HepG2 (cell line): ENCODE measurements around the gene GRIP1. TPM values are rescaled to one million over a fixed set of nuclear protein-coding genes. Genes with fewer than 3 reads are reported as not detected.

Experiments
- IKZF1 ChIP-seq: fragments of 450-650 bp; IDR thresholded peaks from 2 replicates; pipeline ENCODE4 v1.7.1; 2016
- KLF11 ChIP-seq: IDR thresholded peaks from 2 replicates; pipeline ENCODE4 v1.6.1; 2016; ENCODE audit warnings: missing compliant biosample characterization
- PHF5A ChIP-seq: IDR thresholded peaks from one replicate; pipeline ENCODE4 v1.6.1; 2018; ENCODE audit warnings: low read depth, missing genetic modification reagents; ENCODE audit not compliant: unreplicated experiment
- PRDM4 ChIP-seq: sonication (generic); formaldehyde crosslinking; IDR thresholded peaks from 2 replicates; pipeline ENCODE4 v1.9.0; 2021; ENCODE audit warnings: missing genetic modification reagents, borderline replicate concordance
- TEAD2 ChIP-seq: sonication (generic); formaldehyde crosslinking; IDR thresholded peaks from 2 replicates; pipeline ENCODE4 v1.9.0; 2021; ENCODE audit warnings: missing genetic modification reagents
- YEATS2 ChIP-seq: sonication (generic); formaldehyde crosslinking; IDR thresholded peaks from 2 replicates; pipeline ENCODE4 v1.4.0; 2020; ENCODE audit warnings: missing genetic modification reagents, borderline replicate concordance
- ZMYM2 ChIP-seq: sonication (generic); formaldehyde crosslinking; IDR thresholded peaks from 2 replicates; pipeline ENCODE4 v1.8.0; 2022; ENCODE audit warnings: mild to moderate bottlenecking, missing genetic modification reagents
- ZNF232 ChIP-seq: sonication (generic); formaldehyde crosslinking; IDR thresholded peaks from 2 replicates; pipeline ENCODE4 v1.4.0; 2020; ENCODE audit warnings: missing genetic modification reagents, borderline replicate concordance
- ZNF577 ChIP-seq: sonication (generic); formaldehyde crosslinking; IDR thresholded peaks from 2 replicates; pipeline ENCODE4 v1.4.0; 2020; ENCODE audit warnings: mild to moderate bottlenecking, low read depth, missing genetic modification reagents, borderline replicate concordance
- ZNF747 ChIP-seq: sonication (generic); formaldehyde crosslinking; IDR thresholded peaks from 2 replicates; pipeline ENCODE4 v1.8.1; 2023; ENCODE audit warnings: missing genetic modification reagents, mild to moderate bottlenecking, borderline replicate concordance
- ZNF770 ChIP-seq: sonication (generic); formaldehyde crosslinking; IDR thresholded peaks from 2 replicates; pipeline ENCODE4 v1.5.0; 2020; ENCODE audit warnings: mild to moderate bottlenecking, missing genetic modification reagents
- ZNF775 ChIP-seq: sonication (generic); formaldehyde crosslinking; IDR thresholded peaks from 2 replicates; pipeline ENCODE4 v1.4.0; 2020; ENCODE audit warnings: missing genetic modification reagents, mild to moderate bottlenecking, moderate library complexity, borderline replicate concordance
- ZNF782 ChIP-seq: sonication (generic); formaldehyde crosslinking; IDR thresholded peaks from 2 replicates; pipeline ENCODE4 v1.4.0; 2020; ENCODE audit warnings: missing genetic modification reagents, mild to moderate bottlenecking, borderline replicate concordance
- ZNF891 ChIP-seq: sonication (generic); formaldehyde crosslinking; IDR thresholded peaks from 2 replicates; pipeline ENCODE4 v1.5.0; 2020; ENCODE audit warnings: mild to moderate bottlenecking, missing genetic modification reagents
- polyA plus RNA-seq, 8 experiments: library from polyadenylated mRNA; depleted of rRNA in 3 of 8; stranded (reverse) in 7 of 8; unstranded in 1 of 8; fragments of >200 nt; fragmentation: Illumina TruSeq in 4 of 8; extraction: Trizol in 4 of 8; gene quantifications; 2 replicates each; pipeline versions ENCODE4 v1.2.1 to v1.2.3, GENCODE V29; 2011 to 2016; ENCODE audit warnings: low read depth in 4 of 8, missing spikeins in 1 of 8, mixed read lengths in 1 of 8; ENCODE audit not compliant: insufficient read depth in 1 of 8
- total RNA-seq, 5 experiments: library from RNA; depleted of rRNA; stranded (reverse); fragments of >200 nt; fragmentation: Illumina TruSeq; extraction: Trizol; gene quantifications; 2 replicates each; pipeline ENCODE4 v1.2.3, GENCODE V29; 2016; ENCODE audit warnings: low read depth in 1 of 5
- TF ChIP-seq, protein P1 (sequence below): sonication (generic); formaldehyde crosslinking; IDR thresholded peaks from 2 replicates; pipeline ENCODE4 v1.5.1; 2020; ENCODE audit warnings: missing genetic modification reagents, mild to moderate bottlenecking, borderline replicate concordance
- TF ChIP-seq, protein P2 (sequence below): sonication (generic); formaldehyde crosslinking; IDR thresholded peaks from 2 replicates; pipeline ENCODE4 v1.8.1; 2022; ENCODE audit warnings: mild to moderate bottlenecking, missing genetic modification reagents
- TF ChIP-seq, protein P3 (sequence below): sonication (generic); formaldehyde crosslinking; IDR thresholded peaks from 2 replicates; pipeline ENCODE4 v1.4.0; 2020; ENCODE audit warnings: missing genetic modification reagents, low read depth, mild to moderate bottlenecking, borderline replicate concordance
- TF ChIP-seq, protein P4 (sequence below): IDR thresholded peaks from 2 replicates; pipeline ENCODE4 v1.6.1; 2016; ENCODE audit warnings: mild to moderate bottlenecking

The GRIP1 gene
- total and polyA plus RNA-seq, 2 of the 13 experiments (the other 11 are each of a cell fraction or from before 2014, with no cell fraction given): not detected

DNA sequence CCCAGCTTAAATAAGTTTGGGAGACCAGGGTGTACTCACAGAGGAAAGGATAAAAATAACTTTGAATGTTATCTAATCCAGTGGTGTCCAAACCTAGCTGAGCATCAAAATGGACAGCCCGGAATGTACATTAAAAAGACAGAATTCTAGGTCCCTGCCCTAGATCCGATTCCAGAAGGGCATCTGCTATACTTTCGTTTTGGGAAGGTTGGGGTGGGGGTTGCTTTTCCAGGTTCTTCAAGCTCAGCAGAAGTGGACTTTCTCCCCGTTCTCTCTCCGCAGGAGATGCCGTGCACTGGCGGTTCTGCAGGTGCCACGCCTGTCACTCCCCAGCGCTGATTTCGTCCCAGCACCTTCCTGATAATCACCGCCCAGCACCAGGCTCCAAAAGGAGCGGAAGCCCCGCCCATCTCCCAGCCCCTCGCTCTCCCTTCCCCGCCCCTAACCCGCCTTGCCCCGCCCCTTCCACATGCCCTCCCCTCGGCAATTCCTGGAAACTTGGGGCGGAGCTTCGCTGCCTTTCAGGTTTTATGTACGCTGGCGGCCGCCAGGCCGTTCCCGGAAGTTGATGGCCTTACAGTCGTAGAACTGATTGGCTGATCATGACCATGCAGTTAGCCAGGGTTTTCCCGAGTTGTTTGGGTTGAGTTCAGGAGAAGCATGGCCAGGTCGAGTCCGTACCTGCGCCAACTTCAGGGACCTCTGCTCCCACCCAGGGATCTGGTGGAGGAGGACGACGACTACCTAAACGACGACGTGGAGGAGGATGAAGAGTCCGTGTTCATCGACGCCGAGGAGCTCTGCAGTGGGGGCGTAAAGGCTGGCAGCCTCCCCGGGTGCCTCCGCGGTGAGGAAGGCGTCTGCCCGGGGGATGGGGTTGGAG lies 376.7 kb downstream of the GRIP1 start, which contains the start of gene HELB (continued):
- TF ChIP-seq, protein P1, sequence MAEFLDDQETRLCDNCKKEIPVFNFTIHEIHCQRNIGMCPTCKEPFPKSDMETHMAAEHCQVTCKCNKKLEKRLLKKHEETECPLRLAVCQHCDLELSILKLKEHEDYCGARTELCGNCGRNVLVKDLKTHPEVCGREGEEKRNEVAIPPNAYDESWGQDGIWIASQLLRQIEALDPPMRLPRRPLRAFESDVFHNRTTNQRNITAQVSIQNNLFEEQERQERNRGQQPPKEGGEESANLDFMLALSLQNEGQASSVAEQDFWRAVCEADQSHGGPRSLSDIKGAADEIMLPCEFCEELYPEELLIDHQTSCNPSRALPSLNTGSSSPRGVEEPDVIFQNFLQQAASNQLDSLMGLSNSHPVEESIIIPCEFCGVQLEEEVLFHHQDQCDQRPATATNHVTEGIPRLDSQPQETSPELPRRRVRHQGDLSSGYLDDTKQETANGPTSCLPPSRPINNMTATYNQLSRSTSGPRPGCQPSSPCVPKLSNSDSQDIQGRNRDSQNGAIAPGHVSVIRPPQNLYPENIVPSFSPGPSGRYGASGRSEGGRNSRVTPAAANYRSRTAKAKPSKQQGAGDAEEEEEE: no peak
- TF ChIP-seq YEATS2 (peak; percentile 70; the same call in 1 of the 2 replicates), ZNF232 (CRISPR knock-in tag) (no peak), PRDM4 (CRISPR knock-in tag) (no peak), ZNF770 (peak; percentile 94), ZMYM2 (CRISPR knock-in tag) (no peak), TEAD2 (no peak), IKZF1 (no peak), ZNF891 (CRISPR knock-in tag) (peak; percentile 47; the same call in 1 of the 2 replicates), ZNF775 (CRISPR knock-in tag) (no peak), PHF5A (no peak), ZNF747 (no peak; the same call in 1 of the 2 replicates), KLF11 (CRISPR knock-in tag) (0 out of 2 replicates have a peak, but pooled peaks have one; percentile 60), ZNF782 (CRISPR knock-in tag) (peak; percentile 59; the same call in 1 of the 2 replicates), ZNF577 (CRISPR knock-in tag) (no peak)
- TF ChIP-seq, protein P2, sequence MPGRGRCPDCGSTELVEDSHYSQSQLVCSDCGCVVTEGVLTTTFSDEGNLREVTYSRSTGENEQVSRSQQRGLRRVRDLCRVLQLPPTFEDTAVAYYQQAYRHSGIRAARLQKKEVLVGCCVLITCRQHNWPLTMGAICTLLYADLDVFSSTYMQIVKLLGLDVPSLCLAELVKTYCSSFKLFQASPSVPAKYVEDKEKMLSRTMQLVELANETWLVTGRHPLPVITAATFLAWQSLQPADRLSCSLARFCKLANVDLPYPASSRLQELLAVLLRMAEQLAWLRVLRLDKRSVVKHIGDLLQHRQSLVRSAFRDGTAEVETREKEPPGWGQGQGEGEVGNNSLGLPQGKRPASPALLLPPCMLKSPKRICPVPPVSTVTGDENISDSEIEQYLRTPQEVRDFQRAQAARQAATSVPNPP (CRISPR knock-in tag): no peak
- TF ChIP-seq, protein P3, sequence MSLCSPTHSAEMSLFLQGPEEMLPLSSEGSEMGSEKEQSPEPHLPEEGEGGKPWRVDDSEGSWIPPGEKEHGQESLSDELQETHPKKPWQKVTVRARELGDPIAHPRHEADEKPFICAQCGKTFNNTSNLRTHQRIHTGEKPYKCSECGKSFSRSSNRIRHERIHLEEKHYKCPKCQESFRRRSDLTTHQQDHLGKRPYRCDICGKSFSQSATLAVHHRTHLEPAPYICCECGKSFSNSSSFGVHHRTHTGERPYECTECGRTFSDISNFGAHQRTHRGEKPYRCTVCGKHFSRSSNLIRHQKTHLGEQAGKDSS (CRISPR knock-in tag): peak; percentile 78; the same call in 1 of the 2 replicates
- TF ChIP-seq, protein P4, sequence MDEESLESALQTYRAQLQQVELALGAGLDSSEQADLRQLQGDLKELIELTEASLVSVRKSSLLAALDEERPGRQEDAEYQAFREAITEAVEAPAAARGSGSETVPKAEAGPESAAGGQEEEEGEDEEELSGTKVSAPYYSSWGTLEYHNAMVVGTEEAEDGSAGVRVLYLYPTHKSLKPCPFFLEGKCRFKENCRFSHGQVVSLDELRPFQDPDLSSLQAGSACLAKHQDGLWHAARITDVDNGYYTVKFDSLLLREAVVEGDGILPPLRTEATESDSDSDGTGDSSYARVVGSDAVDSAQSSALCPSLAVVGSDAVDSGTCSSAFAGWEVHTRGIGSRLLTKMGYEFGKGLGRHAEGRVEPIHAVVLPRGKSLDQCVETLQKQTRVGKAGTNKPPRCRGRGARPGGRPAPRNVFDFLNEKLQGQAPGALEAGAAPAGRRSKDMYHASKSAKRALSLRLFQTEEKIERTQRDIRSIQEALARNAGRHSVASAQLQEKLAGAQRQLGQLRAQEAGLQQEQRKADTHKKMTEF (CRISPR knock-in tag): peak; percentile 58
